BLaER1 (cell line): ENCODE data around the gene SUPT5H.

Experiments used
- H3K27ac ChIP-seq: shearing (Covaris generic); formaldehyde crosslinking; 2 replicates; pipeline ENCODE4 v1.8.1; 2022
- H3K27me3 ChIP-seq: shearing (Covaris generic); formaldehyde crosslinking; 2 replicates; pipeline ENCODE4 v1.8.1; 2022
- H3K36me3 ChIP-seq: shearing (Covaris generic); formaldehyde crosslinking; 2 replicates; pipeline ENCODE4 v1.8.1; 2022
- H3K4me1 ChIP-seq: shearing (Covaris generic); formaldehyde crosslinking; 2 replicates; pipeline ENCODE4 v1.8.1; 2022
- H3K4me2 ChIP-seq: shearing (Covaris generic); formaldehyde crosslinking; 2 replicates; pipeline ENCODE4 v1.8.1; 2022
- H3K4me3 ChIP-seq: shearing (Covaris generic); formaldehyde crosslinking; 2 replicates; pipeline ENCODE4 v1.8.1; 2022
- H3K9ac ChIP-seq: shearing (Covaris generic); formaldehyde crosslinking; 2 replicates; pipeline ENCODE4 v1.8.1; 2022
- H3K9me3 ChIP-seq: shearing (Covaris generic); formaldehyde crosslinking; 2 replicates; pipeline ENCODE4 v1.8.1; 2022
- H4K20me1 ChIP-seq: shearing (Covaris generic); formaldehyde crosslinking; 2 replicates; pipeline ENCODE4 v1.8.1; 2022
- Cebpa-rat ChIP-seq: shearing (Covaris generic); IDR thresholded peaks from 2 replicates; pipeline ENCODE4 v1.8.1; 2022

The SUPT5H gene

GRCh38 chr19:39408392-39409207, 36.8 kb upstream of the SUPT5H start:
- H4K20me1 ChIP-seq = peaks cover 27% of the 10 kb centered on the region
- H3K4me1 ChIP-seq = peaks cover 61% of the 10 kb centered on the region
- peak overlapping the region; percentile 100 for H3K4me2 ChIP-seq
- no peaks in the 10 kb centered on the region for H3K27me3 ChIP-seq
- H3K4me3 ChIP-seq = peak overlapping the region; percentile 89
- peaks cover 12% of the 10 kb centered on the region for H3K36me3 ChIP-seq
- no peak for TF ChIP-seq Cebpa-rat
- peak overlapping the region; percentile 94 for H3K27ac ChIP-seq
- H3K9ac ChIP-seq = peak overlapping the region; percentile 93
- H3K9me3 ChIP-seq = no peaks in the 10 kb centered on the region

GRCh38 chr19:39409208-39410016, 36.0 kb upstream of the SUPT5H start:
- no peak for TF ChIP-seq Cebpa-rat
- H3K9ac ChIP-seq = peak overlapping the region; percentile 93
- H3K4me1 ChIP-seq = peaks cover 60% of the 10 kb centered on the region
- H3K36me3 ChIP-seq = peaks cover 12% of the 10 kb centered on the region
- H3K27me3 ChIP-seq = no peaks in the 10 kb centered on the region
- peaks cover 34% of the 10 kb centered on the region for H4K20me1 ChIP-seq
- peak overlapping the region; percentile 94 for H3K27ac ChIP-seq
- H3K9me3 ChIP-seq = no peaks in the 10 kb centered on the region
- peak overlapping the region; percentile 100 for H3K4me2 ChIP-seq
- H3K4me3 ChIP-seq = peak overlapping the region; percentile 89

DNA sequence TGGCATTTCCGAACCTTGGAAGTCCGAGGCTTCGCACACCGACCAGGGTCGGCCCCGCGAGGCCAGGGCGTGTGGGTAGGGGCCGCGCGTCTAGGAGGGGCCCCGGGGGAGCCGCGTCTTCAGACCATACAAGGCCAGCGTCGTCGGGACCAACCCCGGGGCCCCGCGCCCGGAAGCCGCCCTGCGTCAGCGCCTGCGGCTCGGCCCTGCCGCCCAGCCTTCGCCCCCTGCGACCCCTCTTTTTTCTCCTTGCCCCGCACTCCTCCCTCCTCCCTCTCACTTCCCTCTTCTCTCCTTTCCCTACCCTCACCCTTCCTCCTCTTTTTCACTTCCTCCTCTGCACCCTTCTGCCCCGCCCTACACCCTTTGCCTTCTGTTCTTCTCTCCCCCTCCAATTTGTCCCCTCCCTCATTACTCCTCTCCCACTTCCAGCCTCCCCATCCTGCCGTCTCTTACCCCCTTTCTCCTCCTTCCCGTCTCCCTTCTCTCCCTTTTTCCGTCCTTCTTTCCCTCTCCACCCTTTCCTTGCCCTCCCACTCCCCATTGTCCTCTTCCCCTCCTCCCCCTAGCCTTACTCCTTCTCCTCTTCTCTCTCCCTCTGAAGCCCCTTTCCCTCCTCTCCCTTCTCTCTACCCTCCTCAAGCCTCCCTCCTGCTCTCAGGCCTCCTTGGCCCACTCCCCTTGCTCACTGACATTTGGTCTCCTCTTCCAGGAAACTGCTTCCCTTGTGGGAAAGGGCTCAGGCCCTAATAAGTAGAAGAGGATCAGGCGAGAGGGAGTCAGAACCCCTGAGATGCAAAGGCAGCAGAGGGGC, 35.2 kb upstream of the SUPT5H start:
- TF ChIP-seq Cebpa-rat = no peak
- no peaks in the 10 kb centered on the region for H3K9me3 ChIP-seq

GRCh38 chr19:39410831-39411080, 34.6 kb upstream of the SUPT5H start:
- no peak for TF ChIP-seq Cebpa-rat
- H3K36me3 ChIP-seq = peaks cover 25% of the 10 kb centered on the region
- peak overlapping the region; percentile 89 for H3K4me3 ChIP-seq
- peak overlapping the region; percentile 100 for H3K4me2 ChIP-seq
- peaks cover 60% of the 10 kb centered on the region for H3K4me1 ChIP-seq
- H3K9me3 ChIP-seq = no peaks in the 10 kb centered on the region
- H3K27ac ChIP-seq = peak overlapping the region; percentile 94
- H3K27me3 ChIP-seq = no peaks in the 10 kb centered on the region
- H3K9ac ChIP-seq = peak overlapping the region; percentile 93
- peaks cover 48% of the 10 kb centered on the region for H4K20me1 ChIP-seq

More for the DNA sequence above, 35.2 kb upstream of the SUPT5H start:
- H3K4me3 ChIP-seq = peak overlapping the region; percentile 89
- no peaks in the 10 kb centered on the region for H3K27me3 ChIP-seq
- H3K4me2 ChIP-seq = peak overlapping the region; percentile 100
- peak overlapping the region; percentile 94 for H3K27ac ChIP-seq
- peak overlapping the region; percentile 93 for H3K9ac ChIP-seq
- peaks cover 60% of the 10 kb centered on the region for H3K4me1 ChIP-seq
- H4K20me1 ChIP-seq = peaks cover 42% of the 10 kb centered on the region
- H3K36me3 ChIP-seq = peaks cover 20% of the 10 kb centered on the region

GRCh38 chr19:39411081-39411831, 34.1 kb upstream of the SUPT5H start:
- H3K4me2 ChIP-seq = peak overlapping the region; percentile 100
- peaks cover 52% of the 10 kb centered on the region for H4K20me1 ChIP-seq
- peak overlapping the region; percentile 94 for H3K27ac ChIP-seq
- peaks cover 30% of the 10 kb centered on the region for H3K36me3 ChIP-seq
- peak overlapping the region; percentile 93 for H3K9ac ChIP-seq
- peaks cover 60% of the 10 kb centered on the region for H3K4me1 ChIP-seq
- peak overlapping the region; percentile 96 for H3K4me3 ChIP-seq
- no peak for TF ChIP-seq Cebpa-rat
- H3K27me3 ChIP-seq = no peaks in the 10 kb centered on the region
- no peaks in the 10 kb centered on the region for H3K9me3 ChIP-seq

GRCh38 chr19:39411832-39412099, 33.6 kb upstream of the SUPT5H start:
- peaks cover 54% of the 10 kb centered on the region for H4K20me1 ChIP-seq
- H3K4me3 ChIP-seq = peak overlapping the region; percentile 96
- no peaks in the 10 kb centered on the region for H3K27me3 ChIP-seq

GRCh38 chr19:39412100-39412866, 33.1 kb upstream of the SUPT5H start, which contains the start of gene PLEKHG2:
TSS of gene PLEKHG2 (plus strand) at chr19:39412669. CDS start at chr19:39414087, 1,418 bp downstream.
- peak; percentile 94 for TF ChIP-seq Cebpa-rat
- no peaks in the 10 kb centered on the region for H3K27me3 ChIP-seq
- no peaks in the 10 kb centered on the region for H3K9me3 ChIP-seq
- H3K9ac ChIP-seq = peak within 1 kb of the TSS; percentile 98
- H4K20me1 ChIP-seq = peaks cover 54% of the 10 kb centered on the region
- peaks cover 60% of the 10 kb centered on the region for H3K4me1 ChIP-seq
- peak within 1 kb of the TSS; percentile 99 for H3K27ac ChIP-seq
- peaks cover 40% of the 10 kb centered on the region for H3K36me3 ChIP-seq
- H3K4me3 ChIP-seq = peak within 1 kb of the TSS; percentile 96
- H3K4me2 ChIP-seq = peak within 1 kb of the TSS; percentile 100

More at GRCh38 chr19:39411832-39412099, 33.6 kb upstream of the SUPT5H start:
- Histone ChIP-seq H3K36me3 (peaks cover 35% of the 10 kb centered on the region), H3K9ac (peak overlapping the region; percentile 93), H3K9me3 (no peaks in the 10 kb centered on the region), H3K27ac (peak overlapping the region; percentile 94), H3K4me1 (peaks cover 60% of the 10 kb centered on the region), H3K4me2 (peak overlapping the region; percentile 100)
- TF ChIP-seq Cebpa-rat = no peak

DNA sequence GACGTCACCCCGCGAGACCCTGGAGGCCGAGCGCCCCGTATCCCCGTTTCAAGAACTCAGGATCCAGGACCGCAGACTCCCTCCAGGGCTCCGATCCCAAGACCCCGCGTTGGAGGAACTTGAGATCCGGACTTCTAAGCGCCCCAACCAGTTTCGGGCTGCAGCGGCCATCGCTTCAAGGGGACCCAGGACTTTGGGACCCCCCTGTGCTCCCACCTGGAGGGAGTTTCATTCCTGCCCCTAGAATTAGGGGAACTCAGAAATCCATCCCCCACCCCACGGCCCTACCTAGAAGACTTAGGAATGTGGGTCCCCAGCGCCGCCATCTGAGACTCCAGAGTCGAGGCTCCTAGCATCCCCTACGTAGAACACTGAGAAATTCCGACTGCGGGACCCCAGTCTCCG, 32.5 kb upstream of the SUPT5H start:
- H3K9me3 ChIP-seq = no peaks in the 10 kb centered on the region
- H3K4me1 ChIP-seq = peaks cover 60% of the 10 kb centered on the region
- no peak for TF ChIP-seq Cebpa-rat

More for the DNA sequence above, 32.5 kb upstream of the SUPT5H start:
- H3K27me3 ChIP-seq = no peaks in the 10 kb centered on the region
- peak overlapping the region; percentile 98 for H3K9ac ChIP-seq
- peak overlapping the region; percentile 94 for H3K4me2 ChIP-seq
- peak overlapping the region; percentile 96 for H3K4me3 ChIP-seq
- peaks cover 44% of the 10 kb centered on the region for H3K36me3 ChIP-seq
- peak overlapping the region; percentile 99 for H3K27ac ChIP-seq
- H4K20me1 ChIP-seq = peaks cover 50% of the 10 kb centered on the region
